ENCODE data around the gene DCAF6.

DNA sequence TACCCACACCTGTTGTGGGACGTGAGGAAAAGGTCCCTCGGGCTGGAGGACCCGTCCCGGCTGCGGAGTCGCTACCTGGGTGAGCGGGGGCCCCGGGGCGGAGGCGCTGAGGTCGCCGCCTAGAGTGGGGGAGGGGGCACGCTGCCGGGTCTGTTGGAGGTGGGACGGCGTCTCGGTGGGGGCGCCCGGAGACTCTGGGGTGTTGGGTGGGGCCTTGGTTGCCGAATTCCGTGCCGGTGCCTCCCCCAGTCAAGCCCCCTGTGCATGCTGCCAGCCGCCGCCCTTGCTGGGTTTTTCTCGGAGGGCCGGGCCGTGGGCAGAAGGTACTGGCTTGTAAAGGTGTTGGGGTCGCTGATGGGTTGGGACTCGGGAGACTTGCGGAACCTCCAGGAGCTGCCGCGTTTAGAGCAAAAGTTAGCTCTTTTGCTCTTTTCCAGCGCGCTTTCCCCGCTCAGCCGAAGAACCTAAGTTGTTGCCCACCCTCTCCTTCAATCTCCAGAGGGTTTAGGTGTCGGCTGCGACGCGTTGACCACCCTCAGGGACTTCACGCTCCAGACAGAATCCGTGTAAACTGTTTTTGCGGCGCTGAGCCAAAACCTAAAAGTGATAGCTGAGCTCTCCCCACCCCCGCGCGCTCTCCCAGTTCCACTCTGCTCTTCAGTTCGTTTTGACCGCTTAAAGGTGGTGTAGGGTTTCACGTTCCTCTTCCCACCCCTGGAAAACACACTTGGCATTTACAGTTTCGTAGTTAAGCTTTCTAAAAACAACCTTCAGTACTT is 636 bp downstream of the DCAF6 start, which contains the start of gene MPC2:
- TF ChIP-seq POLR2A (IDR thresholded peaks at IDR 0.05; ENCODE audit: low read depth, low read length) (peak; percentile 63), POLR2AphosphoS5 (IDR thresholded peaks at IDR 0.05; ENCODE audit: low read depth, low read length) (no peak), TAF1 (IDR thresholded peaks at IDR 0.05; ENCODE audit: low read depth, low read length) (peak; percentile 67), SPI1 (IDR thresholded peaks at IDR 0.05; ENCODE audit: low read depth, low read length) (peak; percentile 84), PAX5 (IDR thresholded peaks at IDR 0.05; ENCODE audit: insufficient read depth, low read length, severe bottlenecking) (no peak)
